ENCODE measurements around the gene DAB2.
A peak's percentile ranks its signal among the peaks of the same experiment; 100 is the strongest.

Gene DAB2

GRCh38 chr5:39370555-39371366 lies 54.0 kb downstream of the DAB2 start:
- DNase-seq = no peak
- no peak for ATAC-seq (replicated peaks)
- Mint-ChIP-seq H3K27me3 (peaks cover 0 to 4% of the 10 kb centered on the region in 2 donors), H3K4me1 (no peaks in the 10 kb centered on the region), H3K36me3 (no peaks in the 10 kb centered on the region), H3K4me3 (no peak overlapping the region), H3K9me3 (no peaks in the 10 kb centered on the region), H3K27ac (no peak overlapping the region)

GRCh38 chr5:39369123-39369815 lies 55.5 kb downstream of the DAB2 start:
- Mint-ChIP-seq H3K27me3 (peaks cover 0 to 4% of the 10 kb centered on the region in 2 donors), H3K27ac (no peak overlapping the region), H3K9me3 (no peaks in the 10 kb centered on the region), H3K4me3 (no peak overlapping the region), H3K36me3 (no peaks in the 10 kb centered on the region), H3K4me1 (no peaks in the 10 kb centered on the region)
- ATAC-seq (replicated peaks) = no peak
- DNase-seq = no peak

- no peak for DNase-seq
- H3K27me3 Mint-ChIP-seq = peaks cover 0 to 4% of the 10 kb centered on the region in 2 donors
Observed at GRCh38 chr5:39368116-39368515, 56.7 kb downstream of the DAB2 start.

GRCh38 chr5:39367711-39368110 lies 57.1 kb downstream of the DAB2 start:
- Mint-ChIP-seq H3K9me3 (no peaks in the 10 kb centered on the region), H3K27ac (no peak overlapping the region), H3K36me3 (no peaks in the 10 kb centered on the region), H3K4me3 (no peak overlapping the region), H3K27me3 (peaks cover 0 to 4% of the 10 kb centered on the region in 2 donors), H3K4me1 (no peaks in the 10 kb centered on the region)
- no peak for ATAC-seq (replicated peaks)
- DNase-seq = no peak

More at GRCh38 chr5:39368116-39368515, 56.7 kb downstream of the DAB2 start:
- Mint-ChIP-seq H3K9me3 (no peaks in the 10 kb centered on the region), H3K4me3 (no peak overlapping the region), H3K27ac (no peak overlapping the region), H3K36me3 (no peaks in the 10 kb centered on the region), H3K4me1 (no peaks in the 10 kb centered on the region)
- ATAC-seq (replicated peaks) = no peak

- ATAC-seq (replicated peaks) = no peak
- H3K9me3 Mint-ChIP-seq = no peaks in the 10 kb centered on the region
- no peak within 1 kb of the TSS for H3K27ac Mint-ChIP-seq
- H3K27me3 Mint-ChIP-seq = peaks cover 0 to 4% of the 10 kb centered on the region in 2 donors
- no peaks in the 10 kb centered on the region for H3K4me1 Mint-ChIP-seq
- no peak for DNase-seq
- H3K36me3 Mint-ChIP-seq = no peaks in the 10 kb centered on the region
- no peak within 1 kb of the TSS for H3K4me3 Mint-ChIP-seq
Observed at GRCh38 chr5:39364367-39364766, 60.4 kb downstream of the DAB2 start, which contains the start of gene C9. TSS of gene C9 (minus strand) at chr5:39364495. CDS start at chr5:39364464, 31 bp downstream.

GRCh38 chr5:39363217-39363616 lies 61.6 kb downstream of the DAB2 start:
- DNase-seq = no peak
- H3K36me3 Mint-ChIP-seq = no peaks in the 10 kb centered on the region
- no peak for ATAC-seq (replicated peaks)
- no peak overlapping the region for H3K4me3 Mint-ChIP-seq
- no peak overlapping the region for H3K27ac Mint-ChIP-seq
- peaks cover 0 to 3% of the 10 kb centered on the region in 2 donors for H3K9me3 Mint-ChIP-seq
- H3K27me3 Mint-ChIP-seq = peaks cover 0 to 4% of the 10 kb centered on the region in 2 donors
- H3K4me1 Mint-ChIP-seq = no peaks in the 10 kb centered on the region

- DNase-seq (no peak), ATAC-seq (replicated peaks) (no peak)
- no peak overlapping the region for H3K4me3 Mint-ChIP-seq
- H3K27me3 Mint-ChIP-seq = peaks cover under 1 to 4% of the 10 kb centered on the region in 2 donors
- peaks cover 0 to 3% of the 10 kb centered on the region in 2 donors for H3K9me3 Mint-ChIP-seq
- H3K4me1 Mint-ChIP-seq = no peaks in the 10 kb centered on the region
- no peaks in the 10 kb centered on the region for H3K36me3 Mint-ChIP-seq
- no peak overlapping the region for H3K27ac Mint-ChIP-seq
Observed at GRCh38 chr5:39362646-39363045, 62.1 kb downstream of the DAB2 start.

GRCh38 chr5:39361306-39361705 lies 63.5 kb downstream of the DAB2 start:
- DNase-seq (no peak), ATAC-seq (replicated peaks) (no peak)
- H3K4me1 Mint-ChIP-seq = no peaks in the 10 kb centered on the region
- no peak overlapping the region for H3K27ac Mint-ChIP-seq
- peaks cover 0 to 11% of the 10 kb centered on the region in 2 donors for H3K27me3 Mint-ChIP-seq
- no peaks in the 10 kb centered on the region for H3K36me3 Mint-ChIP-seq
- peaks cover 0 to 3% of the 10 kb centered on the region in 2 donors for H3K9me3 Mint-ChIP-seq
- no peak overlapping the region for H3K4me3 Mint-ChIP-seq

- H3K4me3 Mint-ChIP-seq = no peak overlapping the region
- no peak overlapping the region for H3K27ac Mint-ChIP-seq
- H3K4me1 Mint-ChIP-seq = no peaks in the 10 kb centered on the region
- peaks cover 0 to 11% of the 10 kb centered on the region in 2 donors for H3K27me3 Mint-ChIP-seq
- no peaks in the 10 kb centered on the region for H3K36me3 Mint-ChIP-seq
- H3K9me3 Mint-ChIP-seq = peaks cover 0 to 3% of the 10 kb centered on the region in 2 donors
- DNase-seq (no peak), ATAC-seq (replicated peaks) (no peak)
Observed at GRCh38 chr5:39360471-39361111, 64.2 kb downstream of the DAB2 start.

GRCh38 chr5:39356263-39356662 lies 68.5 kb downstream of the DAB2 start:
- Mint-ChIP-seq H3K36me3 (peaks cover 0 to 3% of the 10 kb centered on the region in 2 donors), H3K27me3 (peaks cover 0 to 11% of the 10 kb centered on the region in 2 donors), H3K4me1 (peaks cover 3 to 11% of the 10 kb centered on the region in 2 donors), H3K27ac (no peak overlapping the region), H3K4me3 (no peak overlapping the region), H3K9me3 (peaks cover 14 to 16% of the 10 kb centered on the region in 2 donors)
- ATAC-seq (replicated peaks) (no peak), DNase-seq (no peak)

- no peak for ATAC-seq (replicated peaks)
- no peak for DNase-seq
- Mint-ChIP-seq H3K9me3 (peaks cover 16% of the 10 kb centered on the region in 2 donors), H3K27me3 (peaks cover 0 to 11% of the 10 kb centered on the region in 2 donors), H3K36me3 (peaks cover 0 to 3% of the 10 kb centered on the region in 2 donors), H3K4me3 (no peak overlapping the region), H3K27ac (no peak overlapping the region), H3K4me1 (peaks cover 3 to 11% of the 10 kb centered on the region in 2 donors)
Observed at GRCh38 chr5:39355324-39355723, 69.5 kb downstream of the DAB2 start.

GRCh38 chr5:39353717-39354399 lies 70.9 kb downstream of the DAB2 start:
- peak; percentile 82 to 84 for ATAC-seq (replicated peaks)
- H3K27ac Mint-ChIP-seq = no peak overlapping the region

GRCh38 chr5:39352951-39353350 lies 71.8 kb downstream of the DAB2 start:
- DNase-seq = no peak
- Mint-ChIP-seq H3K4me1 (peaks cover 3 to 11% of the 10 kb centered on the region in 2 donors), H3K36me3 (peaks cover 0 to 3% of the 10 kb centered on the region in 2 donors), H3K4me3 (no peak overlapping the region), H3K27ac (no peak overlapping the region), H3K27me3 (peaks cover 0 to 11% of the 10 kb centered on the region in 2 donors), H3K9me3 (peaks cover 24 to 28% of the 10 kb centered on the region in 2 donors)
- ATAC-seq (replicated peaks) = no peak

More at GRCh38 chr5:39353717-39354399, 70.9 kb downstream of the DAB2 start:
- H3K9me3 Mint-ChIP-seq = peaks cover 24 to 28% of the 10 kb centered on the region in 2 donors
- H3K36me3 Mint-ChIP-seq = peaks cover 0 to 3% of the 10 kb centered on the region in 2 donors
- H3K4me3 Mint-ChIP-seq = no peak overlapping the region
- peaks cover 3 to 11% of the 10 kb centered on the region in 2 donors for H3K4me1 Mint-ChIP-seq
- H3K27me3 Mint-ChIP-seq = peaks cover 0 to 11% of the 10 kb centered on the region in 2 donors
- DNase-seq = no peak

- DNase-seq (no peak), ATAC-seq (replicated peaks) (no peak)
- H3K27ac Mint-ChIP-seq = no peak overlapping the region
- H3K36me3 Mint-ChIP-seq = peaks cover 0 to 3% of the 10 kb centered on the region in 2 donors
- peaks cover 24 to 28% of the 10 kb centered on the region in 2 donors for H3K9me3 Mint-ChIP-seq
- H3K4me3 Mint-ChIP-seq = no peak overlapping the region
- H3K27me3 Mint-ChIP-seq = peaks cover 0 to 6% of the 10 kb centered on the region in 2 donors
- H3K4me1 Mint-ChIP-seq = peaks cover 3 to 11% of the 10 kb centered on the region in 2 donors
Observed at GRCh38 chr5:39352170-39352569, 72.6 kb downstream of the DAB2 start.
